Stimulated activated CD8-positive, alpha-beta memory T cell treated with anti-CD3 and anti-CD28 coated beads, Interleukin-7, amount 100 ng/mL, for 1 hour (primary cell): ENCODE results near the gene IREB2.
A peak's percentile ranks its signal among the peaks of the same experiment; 100 is the strongest.
"Not testable (repeated sequence)": the region's sequence is repeated elsewhere in the genome, so short reads cannot be mapped to it uniquely, and the experiment has no call there.

Experiments
- DNase-seq, 2 donors: peaks; one replicate each; pipeline ENCODE4 v3.0.0-alpha.2; 2020; ENCODE audit warnings: low read depth in 2 of 2

IREB2 gene

GRCh38 chr15:78437762-78438618 is at the start of gene IREB2:
Gene IREB2, plus strand, starts transcription at chr15:78438216. Its CDS starts 122 bp downstream, at chr15:78438338.
- peak; percentile 92 to 95 for DNase-seq

DNA sequence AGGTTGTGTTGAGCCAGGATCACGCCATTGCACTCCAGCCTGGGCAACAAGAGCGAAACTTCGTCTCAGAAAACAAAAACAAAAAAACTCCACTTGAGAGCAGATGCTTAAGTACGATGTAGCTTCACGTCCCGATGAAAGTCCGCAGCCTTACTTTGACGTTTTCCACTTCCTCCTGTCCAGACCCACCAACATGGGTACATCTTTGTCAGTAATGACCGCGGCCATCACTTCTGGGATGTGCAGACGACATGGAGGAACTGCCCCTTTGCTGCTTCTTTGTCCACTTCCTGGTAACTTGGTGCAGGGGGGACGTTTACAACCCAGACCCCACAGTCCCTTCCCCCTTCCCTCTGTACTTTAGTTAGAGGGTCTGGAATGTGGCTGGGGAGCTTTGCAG is 49.2 kb upstream of the IREB2 start:
- no peak for DNase-seq

DNA sequence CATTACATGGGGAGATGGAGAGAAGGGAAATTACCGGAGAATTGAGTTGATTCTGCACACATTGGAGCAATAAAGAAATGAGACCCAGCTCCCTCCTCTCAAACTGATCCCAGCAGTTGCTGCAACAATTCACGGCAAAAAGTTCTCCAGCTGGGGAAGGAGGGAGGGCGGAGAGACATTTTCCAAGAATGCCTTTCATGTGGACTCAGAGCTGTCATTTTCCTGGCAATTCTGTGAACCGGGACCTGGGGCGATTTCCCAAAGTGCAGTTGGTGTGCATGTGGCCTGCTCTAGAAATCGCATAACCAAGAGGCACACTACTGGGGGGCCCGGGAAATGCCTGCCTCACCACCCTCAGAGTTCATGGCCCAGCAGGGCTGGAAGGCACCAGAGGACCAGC is 48.7 kb upstream of the IREB2 start:
- no peak for DNase-seq

GRCh38 chr15:78389738-78390137 is 48.3 kb upstream of the IREB2 start:
- DNase-seq, result no peak

- DNase-seq, result no peak
These were observed 47.8 kb upstream of the IREB2 start for GRCh38 chr15:78390242-78390641.

DNA sequence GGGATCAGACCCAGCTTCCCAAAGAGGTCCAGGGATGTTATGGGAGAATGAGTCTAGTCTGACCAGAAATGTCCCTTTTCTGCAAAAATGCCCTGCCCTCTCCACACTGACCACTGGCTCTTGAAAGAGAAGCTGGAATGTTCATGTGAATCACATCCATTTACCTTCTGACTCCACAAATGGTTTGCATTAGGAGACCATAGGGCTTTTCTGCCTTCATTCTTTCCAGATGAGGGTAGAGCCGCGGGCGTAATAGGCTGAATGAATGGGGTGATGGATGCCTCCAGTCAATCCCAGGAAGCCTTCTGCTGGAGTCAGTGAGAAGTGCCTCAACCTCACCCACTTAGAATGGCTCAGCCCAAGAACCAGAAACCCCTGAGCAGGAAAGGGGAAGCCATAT is 47.2 kb upstream of the IREB2 start:
- no peak for DNase-seq

DNA sequence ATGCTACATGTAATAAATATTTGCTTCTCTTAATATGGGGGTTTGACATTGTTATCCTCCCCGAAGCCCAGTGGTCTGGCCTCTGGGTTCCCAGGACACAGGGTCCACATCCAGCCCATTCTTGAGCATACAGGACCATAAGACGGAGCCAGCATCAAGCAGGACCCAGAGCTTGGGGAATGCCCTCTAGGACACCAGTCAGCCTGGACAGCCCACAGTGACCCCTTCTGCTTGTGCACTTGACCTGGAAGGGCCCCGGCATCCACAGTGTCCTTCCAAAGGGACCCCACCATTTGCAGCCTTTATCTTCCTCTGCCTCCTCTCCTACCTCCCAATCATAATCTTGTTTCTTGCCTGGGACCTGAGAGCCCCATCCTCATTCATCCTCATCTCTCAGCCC is 46.2 kb upstream of the IREB2 start:
- DNase-seq, result no peak

GRCh38 chr15:78392430-78392829 is 45.6 kb upstream of the IREB2 start:
- DNase-seq, result no peak

GRCh38 chr15:78393137-78393536 is 44.9 kb upstream of the IREB2 start:
- DNase-seq, result no peak

DNA sequence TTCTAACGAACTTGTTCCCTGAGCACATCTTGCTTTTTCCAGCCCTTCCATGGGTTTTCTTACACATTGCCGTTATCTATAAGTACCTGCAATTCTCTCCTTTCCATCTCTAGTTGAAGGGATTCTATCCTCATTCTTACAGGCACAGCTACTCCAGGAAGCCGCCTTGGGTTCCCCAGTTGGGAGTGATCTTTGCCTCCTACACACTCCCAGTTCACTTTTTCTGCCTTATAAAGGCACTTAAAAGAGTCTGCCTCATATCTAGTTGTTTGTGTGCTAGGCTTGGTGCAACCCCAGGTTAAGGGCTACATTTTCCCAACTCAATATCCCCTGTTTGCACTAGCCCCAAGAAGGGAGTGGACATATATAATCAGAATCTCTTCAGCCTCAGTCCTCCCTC is 44.0 kb upstream of the IREB2 start:
- DNase-seq, result no peak

GRCh38 chr15:78394981-78395616 is 42.9 kb upstream of the IREB2 start:
- DNase-seq, result no peak

GRCh38 chr15:78396186-78396814 is 41.7 kb upstream of the IREB2 start:
- no peak for DNase-seq

GRCh38 chr15:78396976-78397375 is 41.0 kb upstream of the IREB2 start:
- no peak for DNase-seq

- no peak for DNase-seq
These were observed 40.6 kb upstream of the IREB2 start for GRCh38 chr15:78397382-78397781.

DNA sequence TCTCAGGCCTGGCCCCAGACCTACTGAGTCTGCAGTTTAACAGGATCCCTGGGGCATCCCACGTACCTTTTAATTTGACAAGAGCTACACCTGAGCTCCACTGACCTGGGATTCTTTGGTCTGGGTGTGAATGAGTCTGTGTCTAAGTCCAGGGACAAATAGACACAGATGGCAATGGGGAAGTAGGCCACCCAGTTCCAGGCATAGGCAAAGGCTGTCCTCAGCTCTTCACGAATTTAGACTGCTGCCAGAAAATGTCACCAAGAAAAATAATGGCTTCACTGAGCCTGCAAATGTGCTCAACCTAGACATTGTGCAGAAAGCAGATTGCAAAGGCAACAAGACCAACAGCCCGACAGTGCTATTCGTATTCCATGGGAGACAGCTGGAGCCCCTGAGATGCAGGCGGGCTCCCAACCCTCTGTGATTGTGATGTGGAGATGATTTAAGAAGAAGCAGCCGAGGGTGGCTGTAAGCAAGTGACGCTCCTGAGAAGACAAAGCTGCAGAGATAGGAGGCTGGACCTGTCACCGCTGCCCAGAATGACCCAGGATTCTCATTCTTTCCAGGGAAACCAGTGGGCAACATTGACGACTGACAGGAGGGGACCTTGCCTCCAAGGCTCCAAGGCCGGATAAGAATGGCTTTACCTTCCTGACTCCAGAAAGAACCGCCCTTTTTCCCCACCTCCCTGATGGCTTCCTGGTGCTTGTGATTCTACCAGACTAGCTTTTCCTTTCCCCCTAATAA is 39.8 kb upstream of the IREB2 start:
- DNase-seq, result no peak

DNA sequence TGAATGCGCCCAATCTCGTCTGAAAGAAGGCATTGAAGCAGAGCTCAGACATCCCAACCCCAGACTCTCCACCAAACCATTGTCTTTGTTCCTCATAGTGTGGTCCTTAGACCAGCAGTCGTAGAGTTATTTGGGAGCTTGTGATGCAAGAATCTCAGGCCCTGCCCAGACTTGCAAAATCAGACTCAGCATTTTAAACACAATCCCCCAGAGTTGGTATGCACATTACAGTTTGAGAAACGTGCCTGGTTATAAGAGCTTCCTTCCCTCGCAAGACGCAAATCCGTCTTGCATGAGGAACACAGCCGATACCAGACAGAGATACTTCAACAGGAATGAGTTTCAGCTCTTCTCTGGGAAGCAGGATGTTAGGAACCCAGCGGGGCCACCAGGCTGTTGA is 38.9 kb upstream of the IREB2 start:
- DNase-seq, result no peak

DNA sequence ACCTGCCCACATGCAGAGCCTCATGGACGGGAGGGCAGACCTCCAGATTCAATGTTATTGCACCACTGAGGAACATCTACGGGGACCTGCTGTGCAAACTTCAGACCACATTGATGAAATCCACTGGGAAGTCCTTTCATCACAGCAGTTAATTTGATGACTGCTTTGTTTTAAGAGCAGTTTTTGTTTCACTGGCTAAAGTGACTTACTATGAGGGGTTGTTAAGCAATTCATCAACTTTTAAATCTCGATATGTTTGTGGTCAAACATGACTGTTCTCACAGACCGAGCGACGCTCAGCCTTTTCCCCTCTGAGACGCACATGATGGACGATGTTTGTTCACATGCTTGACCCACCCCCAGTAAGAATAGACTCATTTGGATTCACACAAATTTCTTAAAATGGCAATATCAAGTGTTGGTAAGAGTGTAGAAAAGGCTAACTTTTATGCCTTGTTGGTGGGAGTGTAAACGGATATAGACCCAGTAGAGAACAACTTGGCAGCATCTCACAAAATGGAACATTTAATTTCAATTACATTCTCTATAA is 35.9 kb upstream of the IREB2 start:
- no peak for DNase-seq

- no peak for DNase-seq
These were observed 33.9 kb upstream of the IREB2 start for GRCh38 chr15:78404125-78404524.

GRCh38 chr15:78404796-78405195 is 33.2 kb upstream of the IREB2 start:
- not testable (repeated sequence) for DNase-seq

DNA sequence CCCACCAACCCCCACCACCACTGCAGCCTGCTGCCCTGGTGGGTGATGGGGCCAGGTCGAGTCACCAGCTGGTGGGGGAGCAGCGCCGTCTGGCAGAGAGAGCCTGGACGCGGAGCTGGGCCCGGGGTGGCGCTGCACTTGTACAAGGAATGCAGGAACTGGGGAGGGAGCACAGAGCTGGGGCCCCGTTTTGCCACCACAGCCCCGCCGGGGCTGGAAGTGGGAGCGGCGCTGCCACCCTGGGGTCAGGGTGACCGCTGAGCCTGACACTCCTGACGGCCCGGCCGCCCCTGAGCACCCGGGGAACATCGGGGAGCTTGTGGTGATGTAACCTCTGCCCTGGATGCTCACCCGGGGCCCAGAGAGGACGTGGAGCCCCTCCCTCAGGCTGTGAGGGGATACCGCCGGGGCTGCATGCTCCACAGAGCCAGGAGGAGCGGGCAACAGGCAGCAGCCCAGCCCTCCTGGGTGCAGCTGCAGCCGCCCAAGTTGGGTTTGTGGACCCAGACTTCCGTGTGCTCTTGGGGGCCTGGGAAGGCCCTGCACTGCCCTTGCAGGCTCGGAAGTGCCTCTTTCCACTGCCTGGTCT is 32.6 kb upstream of the IREB2 start:
- no peak for DNase-seq

- no peak for DNase-seq
These were observed 31.9 kb upstream of the IREB2 start for GRCh38 chr15:78406016-78406585.
